Measurements from ENCODE around the gene GNPNAT1.

Gene GNPNAT1

DNA sequence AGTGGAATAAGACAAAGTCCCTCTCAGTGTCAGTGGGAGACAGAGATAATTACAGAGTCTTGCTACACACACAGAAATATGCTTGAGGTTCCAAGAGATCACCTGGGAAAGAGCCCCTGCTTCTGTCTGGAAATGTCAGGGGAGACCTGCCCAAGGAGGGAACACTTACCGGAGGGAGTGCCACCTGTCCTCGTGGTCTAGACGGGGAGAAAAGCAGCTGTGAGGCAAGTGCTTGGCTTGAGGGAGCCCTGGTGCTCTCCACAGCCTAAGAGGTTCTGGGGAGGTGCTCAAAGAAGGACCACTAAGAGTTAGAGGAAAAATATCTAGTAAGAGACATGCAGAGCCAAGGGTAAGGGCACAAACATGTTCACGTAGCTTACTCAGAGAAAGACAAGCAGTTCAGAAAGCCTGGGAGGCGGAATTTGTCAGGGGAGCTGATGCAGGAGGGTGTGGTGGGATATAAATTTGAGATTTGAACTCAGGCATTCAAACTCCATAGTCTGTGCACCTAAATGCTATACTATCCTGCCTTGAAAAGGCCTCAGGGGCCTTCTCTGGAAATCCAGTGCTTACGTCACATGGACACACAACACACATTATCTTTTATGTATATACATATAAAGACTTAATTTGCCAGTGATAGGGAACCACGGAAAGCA, 38.2 kb upstream of the GNPNAT1 start:
- ChIA-PET POLR2A (no interaction called here), CTCF (interaction anchor here (0.6 kb wide), 1 partner anchor 142 kb away, joined by 3 read pairs; no protein-coding TSS in a partner anchor)
- no peak for DNase-seq
- Histone ChIP-seq H3K27ac (ENCODE audit: insufficient read depth in 1 of 2, low read depth in 1 of 2, low read length in 2 of 2, poor library complexity in 1 of 2, severe bottlenecking in 2 of 2) (no peak overlapping the region), H3K4me3 (ENCODE audit: control insufficient read depth in 1 of 7, extremely low read depth in 1 of 7, insufficient read depth in 4 of 7, low read depth in 2 of 7, low read length in 6 of 7) (no peak overlapping the region), H3K27me3 (replicated peaks in 2 of 5; ENCODE audit: control insufficient read depth in 4 of 5, insufficient read depth in 5 of 5, low read length in 4 of 5) (peaks cover 0 to 2% (median 0%) of the 10 kb centered on the region in 5 experiments), H3K36me3 (ENCODE audit: control insufficient read depth in 4 of 4, insufficient read depth in 4 of 4, low read length in 3 of 4) (no peaks in the 10 kb centered on the region), H3K9me3 (ENCODE audit: control extremely low read depth in 1 of 5, control insufficient read depth in 4 of 5, insufficient read depth in 2 of 5, low read depth in 1 of 5, low read length in 4 of 5) (no peaks in the 10 kb centered on the region), H3K4me1 (ENCODE audit: control extremely low read depth in 1 of 4, control insufficient read depth in 4 of 4, insufficient read depth in 4 of 4, low read length in 3 of 4) (no peaks in the 10 kb centered on the region)
- WGBS (ENCODE audit: insufficient coverage) = 88% methylated on average over 5 of the region's 7 CpGs

DNA sequence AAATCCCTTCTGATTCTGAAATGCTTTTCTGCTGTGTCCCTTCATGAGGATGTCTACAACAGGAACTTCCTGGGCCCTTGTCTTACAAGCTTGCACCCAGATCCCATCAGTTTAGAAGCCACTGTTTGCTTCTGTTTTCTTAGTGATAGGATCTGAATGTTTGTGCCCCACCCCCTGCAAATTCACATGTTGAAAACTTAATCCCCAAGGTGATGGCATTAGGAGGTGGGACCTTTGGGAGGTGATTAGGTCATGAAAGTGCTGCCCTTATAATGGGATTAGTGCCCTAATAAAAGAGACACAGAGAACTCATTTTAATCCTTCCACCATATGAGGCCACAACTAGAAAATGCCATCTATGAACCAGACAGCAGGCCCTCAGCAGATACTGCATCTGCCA, 36.0 kb upstream of the GNPNAT1 start:
- Histone ChIP-seq H3K36me3 (ENCODE audit: control insufficient read depth in 4 of 4, insufficient read depth in 4 of 4, low read length in 3 of 4) (no peaks in the 10 kb centered on the region), H3K27me3 (replicated peaks in 2 of 5; ENCODE audit: control insufficient read depth in 4 of 5, insufficient read depth in 5 of 5, low read length in 4 of 5) (peaks cover 0 to 5% (median 0%) of the 10 kb centered on the region in 5 experiments), H3K4me3 (ENCODE audit: control insufficient read depth in 1 of 7, extremely low read depth in 1 of 7, insufficient read depth in 4 of 7, low read depth in 2 of 7, low read length in 6 of 7) (no peak overlapping the region), H3K4me1 (ENCODE audit: control extremely low read depth in 1 of 4, control insufficient read depth in 4 of 4, insufficient read depth in 4 of 4, low read length in 3 of 4) (no peaks in the 10 kb centered on the region), H3K27ac (ENCODE audit: insufficient read depth in 1 of 2, low read depth in 1 of 2, low read length in 2 of 2, poor library complexity in 1 of 2, severe bottlenecking in 2 of 2) (no peak overlapping the region), H3K9me3 (ENCODE audit: control extremely low read depth in 1 of 5, control insufficient read depth in 4 of 5, insufficient read depth in 2 of 5, low read depth in 1 of 5, low read length in 4 of 5) (no peaks in the 10 kb centered on the region)
- POLR2A ChIA-PET = no interaction called here
- CTCF ChIA-PET = interaction anchor here (1.1 to 1.4 kb wide), 2 partner anchors 134 to 226 kb away, joined by 3 read pairs; no protein-coding TSS in a partner anchor
- DNase-seq = no peak

DNA sequence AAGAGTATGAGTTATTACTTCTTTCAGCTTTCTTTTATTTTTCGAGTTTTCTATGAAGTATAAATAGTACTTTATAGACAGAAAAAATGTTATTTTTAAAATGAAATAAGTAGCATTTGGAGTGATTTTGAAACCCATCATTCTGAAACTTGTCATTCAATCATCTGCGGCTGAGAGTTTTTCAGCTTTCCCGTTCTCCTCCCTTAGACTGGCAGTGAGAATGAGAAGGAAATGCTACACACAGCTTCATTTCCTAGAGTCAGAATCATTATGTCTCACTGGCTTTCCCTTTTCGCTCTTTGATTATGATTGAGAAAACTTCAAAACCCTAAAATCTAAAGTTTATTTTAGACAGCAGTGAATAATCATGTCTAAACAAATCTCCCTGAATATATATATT, 33.7 kb upstream of the GNPNAT1 start:
- ChIA-PET CTCF (interaction anchor here (3.2 kb wide), 1 partner anchor 136 kb away, joined by 32 read pairs; no protein-coding TSS in a partner anchor), POLR2A (no interaction called here)
- H3K9me3 ChIP-seq (ENCODE audit: control extremely low read depth in 1 of 5, control insufficient read depth in 4 of 5, insufficient read depth in 2 of 5, low read depth in 1 of 5, low read length in 4 of 5) = no peaks in the 10 kb centered on the region
- no peaks in the 10 kb centered on the region for H3K4me1 ChIP-seq (ENCODE audit: control extremely low read depth in 1 of 4, control insufficient read depth in 4 of 4, insufficient read depth in 4 of 4, low read length in 3 of 4)
- H3K27me3 ChIP-seq (replicated peaks in 2 of 5; ENCODE audit: control insufficient read depth in 4 of 5, insufficient read depth in 5 of 5, low read length in 4 of 5) = peaks cover 0 to 5% (median 0%) of the 10 kb centered on the region in 5 experiments
- 17% methylated on average over 2 of the region's 4 CpGs for WGBS (ENCODE audit: insufficient coverage)
- H3K27ac ChIP-seq (ENCODE audit: insufficient read depth in 1 of 2, low read depth in 1 of 2, low read length in 2 of 2, poor library complexity in 1 of 2, severe bottlenecking in 2 of 2) = no peak overlapping the region
- DNase-seq = no peak
- H3K4me3 ChIP-seq (ENCODE audit: control insufficient read depth in 1 of 7, extremely low read depth in 1 of 7, insufficient read depth in 4 of 7, low read depth in 2 of 7, low read length in 6 of 7) = no peak overlapping the region
- no peaks in the 10 kb centered on the region for H3K36me3 ChIP-seq (ENCODE audit: control insufficient read depth in 4 of 4, insufficient read depth in 4 of 4, low read length in 3 of 4)

DNA sequence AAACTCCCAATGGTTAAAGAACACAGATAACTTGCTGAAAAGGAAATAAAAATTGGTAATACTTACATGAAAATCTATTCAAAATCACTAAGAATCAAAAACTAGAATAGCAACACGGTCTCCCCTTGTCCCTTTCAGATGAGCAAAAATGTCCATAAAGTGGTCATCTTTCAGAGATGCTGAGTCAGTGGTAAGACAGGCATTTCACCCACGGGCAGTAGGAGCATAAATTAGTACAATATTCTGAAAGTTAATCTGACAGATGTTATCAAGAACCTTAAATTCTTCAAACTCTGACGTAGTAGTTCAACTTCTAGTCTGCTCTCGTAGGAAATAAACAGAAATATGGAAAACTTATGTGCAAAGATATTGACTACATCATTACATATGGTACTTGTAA, 33.1 kb upstream of the GNPNAT1 start:
- POLR2A ChIA-PET = no interaction called here
- H3K27ac ChIP-seq (ENCODE audit: insufficient read depth in 1 of 2, low read depth in 1 of 2, low read length in 2 of 2, poor library complexity in 1 of 2, severe bottlenecking in 2 of 2) = no peak overlapping the region
- no peak overlapping the region for H3K4me3 ChIP-seq (ENCODE audit: control insufficient read depth in 1 of 7, extremely low read depth in 1 of 7, insufficient read depth in 4 of 7, low read depth in 2 of 7, low read length in 6 of 7)
- no peaks in the 10 kb centered on the region for H3K4me1 ChIP-seq (ENCODE audit: control extremely low read depth in 1 of 4, control insufficient read depth in 4 of 4, insufficient read depth in 4 of 4, low read length in 3 of 4)
- H3K9me3 ChIP-seq (ENCODE audit: control extremely low read depth in 1 of 5, control insufficient read depth in 4 of 5, insufficient read depth in 2 of 5, low read depth in 1 of 5, low read length in 4 of 5) = no peaks in the 10 kb centered on the region
- H3K36me3 ChIP-seq (ENCODE audit: control insufficient read depth in 4 of 4, insufficient read depth in 4 of 4, low read length in 3 of 4) = no peaks in the 10 kb centered on the region
- no peak for DNase-seq
- H3K27me3 ChIP-seq (replicated peaks in 2 of 5; ENCODE audit: control insufficient read depth in 4 of 5, insufficient read depth in 5 of 5, low read length in 4 of 5) = peaks cover 0 to 5% (median 0%) of the 10 kb centered on the region in 5 experiments
- 77% methylated on average over 2 of the region's 4 CpGs for WGBS (ENCODE audit: insufficient coverage)
- CTCF ChIA-PET = interaction anchor here (1.0 to 3.2 kb wide), 2 partner anchors 13 to 136 kb away, joined by 3 to 32 read pairs; no protein-coding TSS in a partner anchor

DNA sequence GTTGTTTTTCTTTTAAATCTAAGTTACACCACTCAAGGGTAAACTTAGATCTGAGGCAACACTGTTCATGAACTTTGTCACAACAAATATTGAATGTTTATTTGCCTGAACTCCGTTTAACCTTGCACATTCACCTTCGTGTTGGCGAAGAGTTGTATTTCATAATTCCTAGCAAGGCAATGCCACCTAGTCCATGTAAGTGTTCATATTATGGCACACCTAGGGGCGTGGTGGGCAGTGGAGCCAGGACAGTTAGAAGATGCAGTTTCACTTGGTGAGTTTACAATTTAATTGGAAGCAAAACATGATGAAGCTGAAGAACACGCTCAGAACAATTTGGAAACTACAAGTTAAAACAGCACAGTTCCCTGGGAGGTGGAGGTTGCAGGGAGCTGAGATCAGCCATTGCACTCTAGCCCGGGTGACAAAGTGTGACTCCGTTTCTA, 30.4 kb upstream of the GNPNAT1 start:
- Histone ChIP-seq H3K9me3 (ENCODE audit: control extremely low read depth in 1 of 5, control insufficient read depth in 4 of 5, insufficient read depth in 2 of 5, low read depth in 1 of 5, low read length in 4 of 5) (no peaks in the 10 kb centered on the region), H3K4me3 (ENCODE audit: control insufficient read depth in 1 of 7, extremely low read depth in 1 of 7, insufficient read depth in 4 of 7, low read depth in 2 of 7, low read length in 6 of 7) (no peak overlapping the region), H3K27me3 (replicated peaks in 2 of 5; ENCODE audit: control insufficient read depth in 4 of 5, insufficient read depth in 5 of 5, low read length in 4 of 5) (peaks cover 0 to 5% (median 0%) of the 10 kb centered on the region in 5 experiments), H3K27ac (ENCODE audit: insufficient read depth in 1 of 2, low read depth in 1 of 2, low read length in 2 of 2, poor library complexity in 1 of 2, severe bottlenecking in 2 of 2) (no peak overlapping the region), H3K4me1 (ENCODE audit: control extremely low read depth in 1 of 4, control insufficient read depth in 4 of 4, insufficient read depth in 4 of 4, low read length in 3 of 4) (no peaks in the 10 kb centered on the region), H3K36me3 (ENCODE audit: control insufficient read depth in 4 of 4, insufficient read depth in 4 of 4, low read length in 3 of 4) (no peaks in the 10 kb centered on the region)
- 96% methylated on average over 4 of the region's 7 CpGs for WGBS (ENCODE audit: insufficient coverage)
- POLR2A ChIA-PET = no interaction called here
- CTCF ChIA-PET = interaction anchor here (1.9 kb wide), 1 partner anchor 234 kb away, joined by 5 read pairs; no protein-coding TSS in a partner anchor
- no peak for DNase-seq

DNA sequence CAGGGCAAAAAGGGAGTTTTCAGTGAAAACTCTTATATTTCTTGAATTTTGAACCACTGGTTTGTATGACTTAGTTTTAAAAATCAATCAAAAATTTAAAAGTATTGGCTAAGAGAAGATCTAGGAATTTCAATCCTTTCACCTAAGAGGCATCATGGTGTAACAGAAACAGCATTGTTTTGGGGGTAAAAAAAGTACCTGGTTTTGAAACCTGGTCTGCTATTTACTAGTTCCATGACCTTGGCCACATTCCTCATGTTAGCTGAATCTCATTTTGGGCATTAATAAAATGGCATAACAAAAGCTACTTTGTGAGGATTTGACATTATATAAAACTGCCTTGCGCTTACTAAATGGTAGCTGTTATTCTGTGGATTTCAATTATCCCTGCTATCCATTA, 16.7 kb upstream of the GNPNAT1 start:
- no peak overlapping the region for H3K27ac ChIP-seq (ENCODE audit: insufficient read depth in 1 of 2, low read depth in 1 of 2, low read length in 2 of 2, poor library complexity in 1 of 2, severe bottlenecking in 2 of 2)
- H3K36me3 ChIP-seq (ENCODE audit: control insufficient read depth in 4 of 4, insufficient read depth in 4 of 4, low read length in 3 of 4) = no peaks in the 10 kb centered on the region
- no peak overlapping the region for H3K4me3 ChIP-seq (ENCODE audit: control insufficient read depth in 1 of 7, extremely low read depth in 1 of 7, insufficient read depth in 4 of 7, low read depth in 2 of 7, low read length in 6 of 7)
- H3K27me3 ChIP-seq (replicated peaks in 2 of 5; ENCODE audit: control insufficient read depth in 4 of 5, insufficient read depth in 5 of 5, low read length in 4 of 5) = no peaks in the 10 kb centered on the region
- no peaks in the 10 kb centered on the region for H3K4me1 ChIP-seq (ENCODE audit: control extremely low read depth in 1 of 4, control insufficient read depth in 4 of 4, insufficient read depth in 4 of 4, low read length in 3 of 4)
- no peaks in the 10 kb centered on the region for H3K9me3 ChIP-seq (ENCODE audit: control extremely low read depth in 1 of 5, control insufficient read depth in 4 of 5, insufficient read depth in 2 of 5, low read depth in 1 of 5, low read length in 4 of 5)
- WGBS (ENCODE audit: insufficient coverage) = no CpG with 5 or more reads among the region's 1 CpG
- ChIA-PET CTCF (no interaction called here), POLR2A (interaction anchor here (0.6 kb wide), 1 partner anchor 120 kb away, joined by 4 read pairs; no protein-coding TSS in a partner anchor)
- DNase-seq = no peak

DNA sequence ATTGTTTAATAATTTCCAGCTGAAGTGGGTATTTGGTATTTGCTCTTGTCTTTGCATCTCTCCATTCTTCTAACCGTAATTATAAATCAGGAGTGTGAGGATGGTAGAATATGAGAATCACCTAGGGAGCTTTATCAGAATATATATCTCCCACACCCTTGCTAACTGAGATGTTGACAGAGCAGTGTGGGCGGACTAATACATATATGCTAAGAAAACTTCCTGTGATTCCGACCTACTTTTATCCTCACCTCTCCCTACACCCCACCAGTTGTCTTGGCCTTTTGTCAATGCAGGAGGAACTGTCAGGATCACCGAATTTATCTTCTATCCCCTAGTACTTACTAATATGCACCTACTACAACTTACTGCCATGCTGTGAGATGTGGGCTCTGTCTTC, 14.7 kb upstream of the GNPNAT1 start:
- DNase-seq = no peak
- peaks cover 2 to 8% (median 3%) of the 10 kb centered on the region in 4 experiments for H3K4me1 ChIP-seq (ENCODE audit: control extremely low read depth in 1 of 4, control insufficient read depth in 4 of 4, insufficient read depth in 4 of 4, low read length in 3 of 4)
- H3K9me3 ChIP-seq (ENCODE audit: control extremely low read depth in 1 of 5, control insufficient read depth in 4 of 5, insufficient read depth in 2 of 5, low read depth in 1 of 5, low read length in 4 of 5) = no peaks in the 10 kb centered on the region
- H3K36me3 ChIP-seq (ENCODE audit: control insufficient read depth in 4 of 4, insufficient read depth in 4 of 4, low read length in 3 of 4) = no peaks in the 10 kb centered on the region
- 100% methylated on average over 2 of the region's 4 CpGs for WGBS (ENCODE audit: insufficient coverage)
- ChIA-PET CTCF (interaction anchor here (1.0 to 1.2 kb wide), 2 partner anchors 155 to 253 kb away, joined by 3 read pairs; no protein-coding TSS in a partner anchor), POLR2A (no interaction called here)
- no peak overlapping the region for H3K27ac ChIP-seq (ENCODE audit: insufficient read depth in 1 of 2, low read depth in 1 of 2, low read length in 2 of 2, poor library complexity in 1 of 2, severe bottlenecking in 2 of 2)
- no peaks in the 10 kb centered on the region for H3K27me3 ChIP-seq (replicated peaks in 2 of 5; ENCODE audit: control insufficient read depth in 4 of 5, insufficient read depth in 5 of 5, low read length in 4 of 5)
- H3K4me3 ChIP-seq (ENCODE audit: control insufficient read depth in 1 of 7, extremely low read depth in 1 of 7, insufficient read depth in 4 of 7, low read depth in 2 of 7, low read length in 6 of 7) = no peak overlapping the region

All from common myeloid progenitor, CD34-positive (primary cell).